SHP77 (cell line): ENCODE measurements around the gene SMAD6.

ENCODE experiments used
- DNase-seq, 2 experiments: peaks; one replicate each; lab custom pipeline; 2025; lab: John Stamatoyannopoulos, UW

The SMAD6 gene

GRCh38 chr15:66721020-66721419 is 19.0 kb downstream of the SMAD6 start:
- DNase-seq: no peak

- DNase-seq: no peak
Measured at GRCh38 chr15:66721501-66721937, 19.5 kb downstream of the SMAD6 start.

GRCh38 chr15:66721954-66722353 is 19.9 kb downstream of the SMAD6 start:
- no peak for DNase-seq

GRCh38 chr15:66722757-66723540 is 20.9 kb downstream of the SMAD6 start:
- no peak for DNase-seq

GRCh38 chr15:66723826-66724731 is 22.0 kb downstream of the SMAD6 start:
- DNase-seq: no peak

GRCh38 chr15:66724732-66725463 is 22.9 kb downstream of the SMAD6 start:
- DNase-seq: no peak

GRCh38 chr15:66725464-66725785 is 23.4 kb downstream of the SMAD6 start:
- no peak for DNase-seq

GRCh38 chr15:66726386-66726785 is 24.4 kb downstream of the SMAD6 start:
- DNase-seq: no peak

GRCh38 chr15:66729331-66729951 is 27.4 kb downstream of the SMAD6 start:
- DNase-seq: no peak

- no peak for DNase-seq
Measured at GRCh38 chr15:66730168-66731021, 28.4 kb downstream of the SMAD6 start.

GRCh38 chr15:66733976-66734375 is 31.9 kb downstream of the SMAD6 start:
- DNase-seq: no peak

- DNase-seq: no peak
Measured at GRCh38 chr15:66734961-66735908, 33.2 kb downstream of the SMAD6 start.

GRCh38 chr15:66735909-66736305 is 33.9 kb downstream of the SMAD6 start:
- no peak for DNase-seq

- no peak for DNase-seq
Measured at GRCh38 chr15:66737243-66738010, 35.4 kb downstream of the SMAD6 start.

GRCh38 chr15:66738116-66738515 is 36.1 kb downstream of the SMAD6 start:
- DNase-seq: no peak

GRCh38 chr15:66738595-66738994 is 36.6 kb downstream of the SMAD6 start:
- no peak for DNase-seq

- no peak for DNase-seq
Measured at GRCh38 chr15:66739287-66739686, 37.3 kb downstream of the SMAD6 start.

GRCh38 chr15:66740802-66741201 is 38.8 kb downstream of the SMAD6 start:
- no peak for DNase-seq

- no peak for DNase-seq
Measured at GRCh38 chr15:66741646-66742045, 39.6 kb downstream of the SMAD6 start.
